Prostate gland (tissue), 2 donors: ENCODE results near the gene SATB1. TPM values are rescaled to one million over a fixed set of nuclear protein-coding genes. Genes with fewer than 3 reads are reported as not detected.
A peak's percentile ranks its signal among the peaks of the same experiment; 100 is the strongest.

Experiments used
- DNase-seq: peaks from one replicate; pipeline ENCODE4 v3.0.0-alpha.2; 2019; ENCODE audit warnings: low spot score
- H3K27ac ChIP-seq, 2 donors: fragments of 200-600 bp; sonication (generic); 2 replicates each; pipeline ENCODE4 v1.5.1; 2017 to 2019
- H3K27me3 ChIP-seq: fragments of 200-600 bp; sonication (generic); replicated peaks from 2 replicates; pipeline ENCODE4 v1.5.1; 2019; ENCODE audit not compliant: insufficient read depth
- H3K36me3 ChIP-seq, 2 donors: fragments of 200-600 bp; sonication (generic); 1 replicate in 1 of 2; 2 replicates in 1 of 2; pipeline versions ENCODE4 v1.5.1 to v1.8.1; 2017 to 2019
- H3K4me1 ChIP-seq: fragments of 200-600 bp; sonication (generic); replicated peaks from 2 replicates; pipeline ENCODE4 v1.5.1; 2019
- H3K4me3 ChIP-seq, 2 donors: fragments of 200-600 bp; sonication (generic); 2 replicates each; pipeline ENCODE4 v1.5.1; 2017 to 2019
- H3K9me3 ChIP-seq: fragments of 200-600 bp; sonication (generic); 2 replicates; pipeline ENCODE4 v1.5.1; 2017
- CTCF ChIP-seq, 4 experiments: fragments of 200-600 bp in 2 of 4; fragments of 450-650 bp in 2 of 4; sonication (generic) in 2 of 4; IDR thresholded peaks; 1 replicate in 3 of 4; 2 replicates in 1 of 4; pipeline ENCODE4 v1.5.1; 2016 to 2019; ENCODE audit warnings: antibody characterized with exemption in 4 of 4, mild to moderate bottlenecking in 2 of 4, moderate library complexity in 2 of 4
- POLR2A ChIP-seq: fragments of 450-650 bp; IDR thresholded peaks from one replicate; pipeline ENCODE4 v1.6.1; 2016; ENCODE audit warnings: antibody characterized with exemption, mild to moderate bottlenecking
- POLR2AphosphoS5 ChIP-seq: sonication (generic); formaldehyde crosslinking; IDR thresholded peaks from one replicate; pipeline ENCODE4 v1.6.1; 2017; ENCODE audit warnings: antibody characterized with exemption
- WGBS: methylation state at CpG from one replicate; pipeline ENCODE4 v1.1.5; 2018; 5-methylcytosine and 5-hydroxymethylcytosine counted together
- intact Hi-C: fragments of 100-400 bp; cut with DNase I; formaldehyde crosslinking; loops from one replicate; pipeline ENCODE4 v1.14.2; 2022
- total RNA-seq, 2 donors: library from RNA; depleted of rRNA; stranded (reverse); fragments of >200 nt; gene quantifications; one replicate each; pipeline ENCODE4 v1.1.0, GENCODE V29; 2016

The SATB1 gene
- total RNA-seq, 2 donors from 2014 or later, result 51.7 to 62.2 TPM

- no peak for DNase-seq
- no peaks in the 10 kb centered on the region for H3K4me1 ChIP-seq
- WGBS, result 96% methylated on average over 12 of the region's 12 CpGs
- H3K4me3 ChIP-seq, result no peak overlapping the region
- intact Hi-C loops, result no loop called here
- H3K27ac ChIP-seq, result no peak overlapping the region
- H3K9me3 ChIP-seq, result no peaks in the 10 kb centered on the region
- no peaks in the 10 kb centered on the region for H3K27me3 ChIP-seq
- TF ChIP-seq POLR2A (no peak), CTCF (IDR thresholded peaks at IDR 0.05) (no peak), POLR2AphosphoS5 (no peak)
- H3K36me3 ChIP-seq, result no peaks in the 10 kb centered on the region
Measured at GRCh38 chr3:18394384-18394995, 30.6 kb downstream of the SATB1 start.

- no peak for DNase-seq
- WGBS, result 60% methylated on average over 2 of the region's 2 CpGs
Measured at GRCh38 chr3:18393906-18394305, 31.2 kb downstream of the SATB1 start.

GRCh38 chr3:18390024-18390660 lies 35.0 kb downstream of the SATB1 start:
- Histone ChIP-seq H3K36me3 (no peaks in the 10 kb centered on the region), H3K4me3 (no peak overlapping the region), H3K27me3 (no peaks in the 10 kb centered on the region), H3K27ac (no peak overlapping the region), H3K4me1 (no peaks in the 10 kb centered on the region), H3K9me3 (no peaks in the 10 kb centered on the region)
- intact Hi-C loops, result no loop called here
- TF ChIP-seq POLR2A (no peak), CTCF (IDR thresholded peaks at IDR 0.05) (no peak), POLR2AphosphoS5 (no peak)
- DNase-seq, result no peak
- WGBS, result 19% methylated on average over 3 of the region's 3 CpGs

More at GRCh38 chr3:18393906-18394305, 31.2 kb downstream of the SATB1 start:
- no peaks in the 10 kb centered on the region for H3K36me3 ChIP-seq
- H3K4me3 ChIP-seq, result no peak overlapping the region
- no peak for TF ChIP-seq POLR2AphosphoS5
- TF ChIP-seq CTCF (IDR thresholded peaks at IDR 0.05), result no peak
- no peak for TF ChIP-seq POLR2A
- no peaks in the 10 kb centered on the region for H3K4me1 ChIP-seq
- H3K9me3 ChIP-seq, result no peaks in the 10 kb centered on the region
- intact Hi-C loops, result no loop called here
- H3K27ac ChIP-seq, result no peak overlapping the region
- no peaks in the 10 kb centered on the region for H3K27me3 ChIP-seq

GRCh38 chr3:18389108-18389733 lies 35.9 kb downstream of the SATB1 start:
- H3K9me3 ChIP-seq, result no peaks in the 10 kb centered on the region
- no peak overlapping the region for H3K4me3 ChIP-seq
- no peaks in the 10 kb centered on the region for H3K27me3 ChIP-seq
- intact Hi-C loops, result no loop called here
- DNase-seq, result no peak
- 55% methylated on average over 2 of the region's 2 CpGs for WGBS
- H3K36me3 ChIP-seq, result no peaks in the 10 kb centered on the region
- no peak overlapping the region for H3K27ac ChIP-seq
- peak in 3 of 4 experiments; percentile 35 to 46 (median 39) for TF ChIP-seq CTCF (IDR thresholded peaks at IDR 0.05)
- TF ChIP-seq POLR2AphosphoS5, result no peak
- TF ChIP-seq POLR2A, result no peak
- no peaks in the 10 kb centered on the region for H3K4me1 ChIP-seq
